Tibial artery (tissue), 4 donors: ENCODE measurements around the gene HSPBAP1.

ENCODE experiments used
- DNase-seq, 2 donors: peaks; one replicate each; pipeline ENCODE4 v3.0.0-alpha.2; 2019
- H3K27ac ChIP-seq, 2 donors: fragments of 200-600 bp; sonication (generic) in 1 of 2; 1 replicate in 1 of 2; 2 replicates in 1 of 2; pipeline ENCODE4 v1.5.1; 2018 to 2019; ENCODE audit warnings: mild to moderate bottlenecking in 1 of 2
- H3K27me3 ChIP-seq, 2 donors: fragments of 200-600 bp; sonication (generic) in 1 of 2; one replicate each; pipeline versions ENCODE4 v1.5.1 to v1.6.0; 2016 to 2019
- H3K36me3 ChIP-seq, 3 donors: fragments of 200-600 bp; sonication (generic) in 2 of 3; one replicate each; pipeline ENCODE4 v1.5.1; 2016 to 2019; ENCODE audit warnings: mild to moderate bottlenecking in 2 of 3
- H3K4me1 ChIP-seq, 4 donors: fragments of 200-600 bp; sonication (generic) in 2 of 4; 1 replicate in 3 of 4; 2 replicates in 1 of 4; pipeline ENCODE4 v1.5.1; 2016 to 2019
- H3K4me3 ChIP-seq, 2 donors: fragments of 200-600 bp; sonication (generic) in 1 of 2; 1 replicate in 1 of 2; 2 replicates in 1 of 2; pipeline ENCODE4 v1.5.1; 2018 to 2019; ENCODE audit warnings: mild to moderate bottlenecking in 2 of 2
- H3K9me3 ChIP-seq, 3 donors: fragments of 200-600 bp; sonication (generic) in 1 of 3; one replicate each; pipeline ENCODE4 v1.5.1; 2016 to 2019
- intact Hi-C: fragments of 100-400 bp; cut with DNase I; formaldehyde crosslinking; loops from one replicate; pipeline ENCODE4 v1.15.0; 2023; ENCODE audit warnings: low total_unique reads
- TF ChIP-seq, protein P1 (sequence below), 2 experiments: fragments of 200-600 bp in 1 of 2; fragments of 450-650 bp in 1 of 2; IDR thresholded peaks; one replicate each; pipeline ENCODE4 v1.5.1; 2017 to 2019; ENCODE audit warnings: antibody characterized with exemption in 2 of 2, mild to moderate bottlenecking in 1 of 2, moderate library complexity in 1 of 2

HSPBAP1 gene

GRCh38 chr3:122785231-122785630, 8.4 kb downstream of the HSPBAP1 start:
- Histone ChIP-seq H3K4me3 (no peak overlapping the region), H3K4me1 (no peaks in the 10 kb centered on the region), H3K9me3 (no peaks in the 10 kb centered on the region), H3K27me3 (no peaks in the 10 kb centered on the region), H3K36me3 (no peaks in the 10 kb centered on the region), H3K27ac (no peak overlapping the region)
- TF ChIP-seq, protein P1, sequence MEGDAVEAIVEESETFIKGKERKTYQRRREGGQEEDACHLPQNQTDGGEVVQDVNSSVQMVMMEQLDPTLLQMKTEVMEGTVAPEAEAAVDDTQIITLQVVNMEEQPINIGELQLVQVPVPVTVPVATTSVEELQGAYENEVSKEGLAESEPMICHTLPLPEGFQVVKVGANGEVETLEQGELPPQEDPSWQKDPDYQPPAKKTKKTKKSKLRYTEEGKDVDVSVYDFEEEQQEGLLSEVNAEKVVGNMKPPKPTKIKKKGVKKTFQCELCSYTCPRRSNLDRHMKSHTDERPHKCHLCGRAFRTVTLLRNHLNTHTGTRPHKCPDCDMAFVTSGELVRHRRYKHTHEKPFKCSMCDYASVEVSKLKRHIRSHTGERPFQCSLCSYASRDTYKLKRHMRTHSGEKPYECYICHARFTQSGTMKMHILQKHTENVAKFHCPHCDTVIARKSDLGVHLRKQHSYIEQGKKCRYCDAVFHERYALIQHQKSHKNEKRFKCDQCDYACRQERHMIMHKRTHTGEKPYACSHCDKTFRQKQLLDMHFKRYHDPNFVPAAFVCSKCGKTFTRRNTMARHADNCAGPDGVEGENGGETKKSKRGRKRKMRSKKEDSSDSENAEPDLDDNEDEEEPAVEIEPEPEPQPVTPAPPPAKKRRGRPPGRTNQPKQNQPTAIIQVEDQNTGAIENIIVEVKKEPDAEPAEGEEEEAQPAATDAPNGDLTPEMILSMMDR (IDR thresholded peaks at IDR 0.05): no peak
- intact Hi-C loops: no loop called here
- DNase-seq: no peak

- H3K36me3 ChIP-seq: no peaks in the 10 kb centered on the region
- no peak for DNase-seq
- H3K27ac ChIP-seq: no peak overlapping the region
- no peaks in the 10 kb centered on the region for H3K9me3 ChIP-seq
- no peaks in the 10 kb centered on the region for H3K27me3 ChIP-seq
- no peak overlapping the region for H3K4me3 ChIP-seq
- intact Hi-C loops: no loop called here
- TF ChIP-seq, protein P1 (IDR thresholded peaks at IDR 0.05): no peak
- no peaks in the 10 kb centered on the region for H3K4me1 ChIP-seq
Measured at GRCh38 chr3:122784436-122784835, 9.2 kb downstream of the HSPBAP1 start.

DNA sequence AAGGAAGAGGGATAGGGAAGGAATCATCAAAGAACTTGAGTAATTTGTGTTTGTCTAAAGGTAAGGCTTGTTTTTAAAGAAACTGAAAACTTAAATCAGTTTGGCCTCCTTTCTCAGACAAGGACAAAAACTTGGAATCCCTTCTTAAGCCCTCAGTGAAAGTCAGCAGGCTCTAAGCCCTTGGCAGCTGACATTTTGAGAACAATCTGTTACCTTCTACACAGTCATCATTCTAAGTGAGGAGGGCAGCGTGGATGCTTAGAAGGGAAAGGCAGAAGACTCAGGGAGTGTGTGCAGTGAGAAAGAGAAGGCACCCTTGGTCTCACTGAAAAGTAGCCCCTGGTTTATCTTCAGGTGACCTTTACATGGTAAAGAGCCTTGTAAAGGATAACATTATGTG, 10.8 kb downstream of the HSPBAP1 start:
- Histone ChIP-seq H3K4me3 (no peak overlapping the region), H3K4me1 (no peaks in the 10 kb centered on the region), H3K27me3 (no peaks in the 10 kb centered on the region), H3K27ac (no peak overlapping the region), H3K9me3 (no peaks in the 10 kb centered on the region), H3K36me3 (no peaks in the 10 kb centered on the region)
- TF ChIP-seq, protein P1 (IDR thresholded peaks at IDR 0.05): no peak
- DNase-seq: no peak
- intact Hi-C loops: no loop called here

- no peaks in the 10 kb centered on the region for H3K9me3 ChIP-seq
- no peaks in the 10 kb centered on the region for H3K4me1 ChIP-seq
- TF ChIP-seq, protein P1 (IDR thresholded peaks at IDR 0.05): no peak
- intact Hi-C loops: no loop called here
- no peaks in the 10 kb centered on the region for H3K27me3 ChIP-seq
- DNase-seq: no peak
- no peak overlapping the region for H3K27ac ChIP-seq
- no peak overlapping the region for H3K4me3 ChIP-seq
- peaks cover 0 to 9% (median 6%) of the 10 kb centered on the region in 3 donors for H3K36me3 ChIP-seq
Measured at GRCh38 chr3:122777563-122777962, 16.1 kb downstream of the HSPBAP1 start.

DNA sequence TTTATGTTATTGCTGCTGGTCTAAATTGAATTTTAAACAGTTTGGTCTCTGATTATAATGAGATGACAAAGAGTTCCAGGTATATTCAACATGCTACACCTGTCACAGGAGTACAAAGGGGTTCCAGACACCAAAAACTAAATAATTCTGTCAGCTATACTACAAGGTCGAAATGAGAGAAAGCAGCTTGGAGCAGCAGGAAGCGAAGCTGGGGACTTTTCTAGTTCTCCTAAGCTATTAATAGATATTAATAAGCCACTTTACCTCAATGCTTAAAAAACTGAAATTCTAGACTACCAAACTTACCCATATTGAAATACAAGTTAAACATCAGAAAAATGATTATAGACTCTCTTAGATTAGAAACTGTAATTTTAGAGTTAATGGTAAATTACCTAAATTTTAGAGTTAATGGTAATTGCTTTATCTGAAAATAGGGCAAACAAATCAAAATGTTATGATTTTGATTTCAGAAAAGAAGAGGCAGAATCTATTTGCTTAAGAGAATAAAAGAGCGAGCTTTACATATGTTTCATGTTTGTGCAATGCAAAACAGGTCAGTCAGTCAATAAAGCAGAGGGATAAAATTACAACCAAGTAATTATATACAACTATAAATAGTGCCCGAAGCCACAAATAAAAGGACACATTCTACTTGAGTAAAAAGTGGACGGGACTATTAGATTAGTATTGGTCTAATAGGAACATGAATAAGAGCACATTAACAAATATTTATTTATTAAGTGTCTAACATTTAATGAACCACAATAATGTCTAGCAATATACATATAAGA, 16.8 kb downstream of the HSPBAP1 start:
- H3K9me3 ChIP-seq: no peaks in the 10 kb centered on the region
- no peaks in the 10 kb centered on the region for H3K27me3 ChIP-seq
- TF ChIP-seq, protein P1 (IDR thresholded peaks at IDR 0.05): no peak
- no peak overlapping the region for H3K27ac ChIP-seq
- no peak for DNase-seq
- H3K4me3 ChIP-seq: no peak overlapping the region
- H3K4me1 ChIP-seq: no peaks in the 10 kb centered on the region
- H3K36me3 ChIP-seq: peaks cover 0 to 9% (median 6%) of the 10 kb centered on the region in 3 donors
- intact Hi-C loops: no loop called here
